ENCODE results near the gene RASGEF1B. TPM values are rescaled to one million over a fixed set of nuclear protein-coding genes. Genes with fewer than 3 reads are reported as not detected.
A peak's percentile ranks its signal among the peaks of the same experiment; 100 is the strongest.
"Not testable (repeated sequence)": the region's sequence is repeated elsewhere in the genome, so short reads cannot be mapped to it uniquely, and the experiment has no call there.

The RASGEF1B gene
- total RNA-seq, 4 donors from 2014 or later: 35.0 to 56.7 (median 50.2) TPM

DNA sequence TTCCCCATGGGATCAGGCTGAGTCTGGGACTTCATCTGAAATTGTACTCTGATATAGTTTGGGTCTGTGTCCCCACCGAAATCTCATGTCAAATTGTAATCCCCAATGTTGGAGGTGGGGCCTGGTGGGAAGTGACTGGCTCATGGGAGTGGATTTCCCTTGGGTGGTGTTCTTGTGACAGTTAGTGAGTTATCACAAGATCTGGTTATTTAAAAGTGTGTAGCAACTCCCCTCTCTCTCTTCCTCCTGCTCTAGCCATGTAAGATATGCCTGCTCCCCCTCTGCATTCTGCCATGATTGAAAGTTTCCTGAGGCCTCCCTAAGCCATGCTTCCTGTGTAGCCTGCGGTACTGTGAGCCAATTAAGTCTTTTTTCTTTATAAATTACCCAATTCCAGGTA is 61.0 kb downstream of the RASGEF1B start:
- DNase-seq (ENCODE audit: low spot score): no peak
- TF ChIP-seq, protein P1, sequence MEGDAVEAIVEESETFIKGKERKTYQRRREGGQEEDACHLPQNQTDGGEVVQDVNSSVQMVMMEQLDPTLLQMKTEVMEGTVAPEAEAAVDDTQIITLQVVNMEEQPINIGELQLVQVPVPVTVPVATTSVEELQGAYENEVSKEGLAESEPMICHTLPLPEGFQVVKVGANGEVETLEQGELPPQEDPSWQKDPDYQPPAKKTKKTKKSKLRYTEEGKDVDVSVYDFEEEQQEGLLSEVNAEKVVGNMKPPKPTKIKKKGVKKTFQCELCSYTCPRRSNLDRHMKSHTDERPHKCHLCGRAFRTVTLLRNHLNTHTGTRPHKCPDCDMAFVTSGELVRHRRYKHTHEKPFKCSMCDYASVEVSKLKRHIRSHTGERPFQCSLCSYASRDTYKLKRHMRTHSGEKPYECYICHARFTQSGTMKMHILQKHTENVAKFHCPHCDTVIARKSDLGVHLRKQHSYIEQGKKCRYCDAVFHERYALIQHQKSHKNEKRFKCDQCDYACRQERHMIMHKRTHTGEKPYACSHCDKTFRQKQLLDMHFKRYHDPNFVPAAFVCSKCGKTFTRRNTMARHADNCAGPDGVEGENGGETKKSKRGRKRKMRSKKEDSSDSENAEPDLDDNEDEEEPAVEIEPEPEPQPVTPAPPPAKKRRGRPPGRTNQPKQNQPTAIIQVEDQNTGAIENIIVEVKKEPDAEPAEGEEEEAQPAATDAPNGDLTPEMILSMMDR (IDR thresholded peaks at IDR 0.05): no peak
- ATAC-seq (ENCODE audit: low FRiP score): no peak

DNA sequence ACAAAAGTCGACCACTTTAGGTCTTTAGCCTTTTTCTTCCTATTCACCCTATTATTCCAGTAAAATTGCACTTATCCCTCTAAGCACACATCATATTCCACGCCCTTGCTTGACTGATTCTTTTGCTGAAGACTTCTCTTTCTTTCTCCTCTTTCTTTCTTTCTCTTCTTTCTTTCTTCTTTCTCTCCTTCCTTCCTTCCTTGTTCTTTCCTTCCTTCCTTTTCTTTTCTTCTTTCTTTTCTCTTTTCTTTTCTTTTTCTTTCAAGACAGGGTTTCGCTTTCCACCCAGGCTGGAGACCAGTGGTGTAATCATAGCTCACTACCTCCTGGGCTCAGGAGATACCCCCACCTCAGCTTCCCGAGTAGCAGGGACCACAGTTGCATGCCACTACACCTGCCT is 61.9 kb downstream of the RASGEF1B start:
- ATAC-seq (ENCODE audit: low FRiP score) (no peak), DNase-seq (ENCODE audit: low spot score) (no peak)
- TF ChIP-seq, protein P1 (IDR thresholded peaks at IDR 0.05): no peak

DNA sequence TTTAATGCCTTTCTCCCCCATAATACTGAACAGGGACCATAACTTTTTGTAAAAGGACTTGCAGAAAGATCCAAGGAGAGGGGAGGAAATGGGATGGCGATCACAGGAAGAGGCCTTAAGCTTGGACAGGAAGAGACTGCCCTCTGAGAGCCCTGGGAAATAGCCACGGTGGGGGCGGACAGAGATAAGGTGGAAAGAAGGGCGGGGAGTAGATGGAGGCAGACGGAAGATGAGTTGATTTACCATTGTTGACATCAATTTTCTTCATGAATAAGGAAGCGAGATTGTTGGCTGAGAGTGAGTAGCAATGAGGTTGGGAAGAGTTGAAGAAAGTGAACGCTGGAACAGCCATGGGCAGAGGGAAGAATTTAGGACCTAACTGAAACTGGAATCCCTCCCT is 63.4 kb downstream of the RASGEF1B start:
- ATAC-seq (ENCODE audit: low FRiP score) (no peak), DNase-seq (ENCODE audit: low spot score) (no peak)
- TF ChIP-seq, protein P1 (IDR thresholded peaks at IDR 0.05): no peak

DNA sequence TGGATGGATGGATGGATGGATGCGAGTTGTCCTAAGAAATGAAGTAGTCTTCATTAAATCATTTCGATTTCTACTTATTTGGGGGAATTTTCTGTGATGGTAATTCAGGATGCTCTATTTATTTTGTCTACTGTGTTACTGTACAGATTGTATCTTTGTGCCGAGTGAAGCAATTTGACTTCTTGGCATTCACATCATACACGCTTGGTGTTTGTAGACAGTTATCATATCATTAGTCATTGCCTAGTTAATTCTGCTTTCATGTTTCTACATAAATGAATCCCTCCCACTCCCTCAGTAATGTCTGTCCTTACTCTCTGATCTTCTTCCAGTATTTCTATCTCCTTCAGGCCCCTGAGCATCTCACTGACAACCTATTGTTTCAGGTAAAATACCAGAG is 64.0 kb downstream of the RASGEF1B start:
- ATAC-seq (ENCODE audit: low FRiP score) (no peak), DNase-seq (ENCODE audit: low spot score) (no peak)
- TF ChIP-seq, protein P1 (IDR thresholded peaks at IDR 0.05): no peak

DNA sequence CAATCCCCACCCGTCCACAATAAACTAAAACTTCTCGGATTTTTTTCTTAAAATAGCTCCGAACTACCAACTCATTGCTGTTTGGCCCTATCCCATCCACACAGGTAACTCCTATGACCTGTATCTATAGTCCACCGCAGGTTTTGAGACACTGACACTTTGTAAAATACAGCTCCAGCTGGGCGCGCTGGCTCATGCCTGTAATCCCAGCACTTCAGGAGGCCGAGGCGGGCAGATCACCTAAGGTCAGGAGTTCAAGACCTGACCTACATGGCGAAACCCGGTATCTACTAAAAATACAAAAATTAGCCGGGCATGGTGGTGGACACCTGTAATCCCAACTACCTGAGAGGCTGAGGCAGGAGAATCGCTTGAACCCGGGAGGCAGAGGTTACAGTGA is 65.2 kb downstream of the RASGEF1B start:
- not testable (repeated sequence) for ATAC-seq (ENCODE audit: low FRiP score); DNase-seq (ENCODE audit: low spot score)

DNA sequence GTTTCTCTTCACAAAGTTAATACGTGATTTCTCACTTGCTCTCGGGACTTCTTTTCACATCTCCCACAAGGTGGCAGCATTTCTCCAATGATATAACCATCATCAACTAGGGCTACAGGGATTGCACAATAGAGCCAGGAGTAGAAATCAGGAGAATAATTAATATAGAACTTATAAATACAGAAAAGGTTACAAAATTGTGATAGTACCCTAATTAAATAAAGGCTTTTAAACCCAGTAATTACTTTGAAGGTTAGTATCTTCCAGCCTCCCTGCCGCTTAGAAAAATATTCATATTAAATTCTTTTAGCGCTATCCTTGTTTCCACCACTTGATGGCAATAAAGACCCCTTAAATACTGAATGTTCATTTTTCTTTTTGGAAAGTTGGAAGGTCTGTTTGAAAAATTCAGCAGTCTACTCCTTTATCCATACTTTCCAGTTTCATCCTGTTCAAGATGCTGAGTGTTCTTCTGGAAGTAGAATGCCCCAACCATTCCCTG is 65.8 kb downstream of the RASGEF1B start:
- DNase-seq (ENCODE audit: low spot score) (no peak), ATAC-seq (ENCODE audit: low FRiP score) (no peak)
- TF ChIP-seq, protein P1 (IDR thresholded peaks at IDR 0.05): peak in 1 of 3 donors; percentile 3

DNA sequence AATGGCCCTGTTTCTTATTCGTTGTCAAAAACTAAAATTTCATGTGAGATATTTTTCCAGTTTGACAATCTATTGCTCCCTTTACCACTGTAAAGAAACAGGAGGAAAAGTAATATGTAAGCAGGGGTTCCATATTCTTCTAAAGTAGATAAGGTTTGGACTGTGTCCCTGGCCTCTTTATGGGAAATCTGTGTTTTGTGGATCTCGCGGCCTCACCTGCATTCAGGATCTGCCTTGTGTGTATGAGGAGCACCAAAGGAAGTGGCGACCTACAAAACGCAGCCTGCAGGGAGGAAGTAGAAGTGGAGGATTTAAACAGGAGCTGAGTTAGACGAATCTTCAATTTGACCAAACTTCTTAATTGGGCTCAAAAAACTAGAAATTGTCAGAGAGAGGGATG is 67.0 kb downstream of the RASGEF1B start:
- ATAC-seq (ENCODE audit: low FRiP score) (no peak), DNase-seq (ENCODE audit: low spot score) (no peak)
- TF ChIP-seq, protein P1 (IDR thresholded peaks at IDR 0.05): no peak

DNA sequence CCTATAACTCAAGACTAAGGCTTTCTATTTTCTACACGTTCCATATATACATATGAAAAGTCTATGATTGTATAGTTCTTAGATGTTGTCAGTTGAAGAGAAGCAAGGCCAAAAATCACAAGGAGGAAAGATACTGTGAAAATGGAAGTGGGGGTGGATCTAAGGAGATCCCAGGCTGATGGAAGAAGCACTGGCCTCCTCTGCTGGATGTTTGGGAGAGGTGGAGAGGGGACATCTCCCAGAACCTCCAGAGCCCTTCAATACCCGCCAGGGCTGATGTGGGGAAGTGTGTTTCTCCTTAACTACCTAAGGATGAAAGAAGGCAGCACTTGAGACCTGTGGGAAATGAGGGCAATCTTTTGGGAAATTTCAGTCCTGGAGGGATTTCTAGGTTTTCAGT is 67.4 kb downstream of the RASGEF1B start:
- TF ChIP-seq, protein P1 (IDR thresholded peaks at IDR 0.05): no peak
- ATAC-seq (ENCODE audit: low FRiP score): no peak
- DNase-seq (ENCODE audit: low spot score): no peak
